ENCODE measurements around the gene SLC16A4. TPM values are rescaled to one million over a fixed set of nuclear protein-coding genes. Genes with fewer than 3 reads are reported as not detected.

The SLC16A4 gene
- total RNA-seq, 1 experiment from 2014 or later, result 56.5 TPM

Other genes with a start within 250 kb of the SLC16A4 start
- gene SLC6A17, start 240.5 kb downstream of the SLC16A4 start, total RNA-seq (2014; rRNA removed; shearing (Covaris generic); ENCODE audit: low replicate concordance), result 1.3 and 3.2 TPM in 2 replicates
- 1.1 and 4.9 TPM in 2 replicates for gene KCNC4, start 180.7 kb downstream of the SLC16A4 start, total RNA-seq (2014; rRNA removed; shearing (Covaris generic); ENCODE audit: low replicate concordance)
- 12.6 and 14.1 TPM in 2 replicates for gene RBM15, start 51.6 kb downstream of the SLC16A4 start, total RNA-seq (2014; rRNA removed; shearing (Covaris generic); ENCODE audit: low replicate concordance)
- gene LAMTOR5, start 16.7 kb upstream of the SLC16A4 start, total RNA-seq (2014; rRNA removed; shearing (Covaris generic); ENCODE audit: low replicate concordance), result 151 and 170 TPM in 2 replicates
- gene PROK1, start 60.1 kb upstream of the SLC16A4 start, total RNA-seq (2014; rRNA removed; shearing (Covaris generic); ENCODE audit: low replicate concordance), result not detected in 2 replicates
- gene KCNA10, start 128.1 kb upstream of the SLC16A4 start, total RNA-seq (2014; rRNA removed; shearing (Covaris generic); ENCODE audit: low replicate concordance), result not detected in 2 replicates
- gene KCNA2, start 215.3 kb upstream of the SLC16A4 start, total RNA-seq (2014; rRNA removed; shearing (Covaris generic); ENCODE audit: low replicate concordance), result not detected in 2 replicates